ENCODE data around the gene ZNF30.
"Not testable (repeated sequence)": the region's sequence is repeated elsewhere in the genome, so short reads cannot be mapped to it uniquely, and the experiment has no call there.

The ZNF30 gene

GRCh38 chr19:34926685-34927375 is at the start of gene ZNF30:
Gene ZNF30, plus strand, starts transcription at chr19:34926903. Its CDS starts 3,045 bp downstream, at chr19:34929948.
- DNase-seq (ENCODE audit: low spot score): peak; percentile 92

- DNase-seq (ENCODE audit: low spot score): no peak
Measured at GRCh38 chr19:34879563-34879962, 47.1 kb upstream of the ZNF30 start.

- no peak for DNase-seq (ENCODE audit: low spot score)
Measured at GRCh38 chr19:34880034-34880433, 46.7 kb upstream of the ZNF30 start.

GRCh38 chr19:34881982-34882381 is 44.7 kb upstream of the ZNF30 start:
- DNase-seq (ENCODE audit: low spot score): no peak

GRCh38 chr19:34888091-34888490 is 38.6 kb upstream of the ZNF30 start:
- DNase-seq (ENCODE audit: low spot score): no peak

GRCh38 chr19:34900245-34900644 is 26.5 kb upstream of the ZNF30 start:
- no peak for DNase-seq (ENCODE audit: low spot score)

- no peak for DNase-seq (ENCODE audit: low spot score)
Measured at GRCh38 chr19:34904664-34905527, 21.8 kb upstream of the ZNF30 start.

GRCh38 chr19:34910770-34911169 is 15.9 kb upstream of the ZNF30 start:
- no peak for DNase-seq (ENCODE audit: low spot score)

- DNase-seq (ENCODE audit: low spot score): not testable (repeated sequence)
Measured at GRCh38 chr19:34917144-34917543, 9.6 kb upstream of the ZNF30 start.

GRCh38 chr19:34918190-34918589 is 8.5 kb upstream of the ZNF30 start:
- DNase-seq (ENCODE audit: low spot score): no peak

- not testable (repeated sequence) for DNase-seq (ENCODE audit: low spot score)
Measured at GRCh38 chr19:34920090-34920786, 6.5 kb upstream of the ZNF30 start.

GRCh38 chr19:34925278-34925855 is 1.3 kb upstream of the ZNF30 start:
- DNase-seq (ENCODE audit: low spot score): no peak

- DNase-seq (ENCODE audit: low spot score): no peak
Measured at GRCh38 chr19:34926361-34926684, 380 bp upstream of the ZNF30 start.

- no peak for DNase-seq (ENCODE audit: low spot score)
Measured at GRCh38 chr19:34932494-34932893, 5.8 kb downstream of the ZNF30 start.

GRCh38 chr19:34936184-34936583 is 9.5 kb downstream of the ZNF30 start:
- DNase-seq (ENCODE audit: low spot score): no peak

GRCh38 chr19:34938886-34939285 is 12.2 kb downstream of the ZNF30 start:
- DNase-seq (ENCODE audit: low spot score): no peak

GRCh38 chr19:34943861-34944573 is 17.3 kb downstream of the ZNF30 start:
- DNase-seq (ENCODE audit: low spot score): no peak

- DNase-seq (ENCODE audit: low spot score): no peak
Measured at GRCh38 chr19:34953092-34953491, 26.4 kb downstream of the ZNF30 start.

- DNase-seq (ENCODE audit: low spot score): no peak
Measured at GRCh38 chr19:34957830-34958751, 31.4 kb downstream of the ZNF30 start.

- DNase-seq (ENCODE audit: low spot score): no peak
Measured at GRCh38 chr19:34959021-34959420, 32.3 kb downstream of the ZNF30 start.

Measured in COLO829 (cell line).